ENCODE measurements around the gene ALDH1L2. TPM values are rescaled to one million over a fixed set of nuclear protein-coding genes. Genes with fewer than 3 reads are reported as not detected.
"Not testable (repeated sequence)": the region's sequence is repeated elsewhere in the genome, so short reads cannot be mapped to it uniquely, and the experiment has no call there.

Gene ALDH1L2
- total RNA-seq, 1 experiment from 2014 or later, result 1.9 TPM

- H2BK15ac ChIP-seq (ENCODE audit: low read depth, low read length), result no peak overlapping the region
- Mint-ChIP-seq H3K4me3 (no peak overlapping the region), H3K4me1 (peaks cover 0 to 3% of the 10 kb centered on the region in 2 experiments; a peak in 2 of 4 replicates), H3K36me3 (ENCODE audit: insufficient read depth in 1 of 3, low read depth in 3 of 3) (peaks cover 14 to 27% (median 16%) of the 10 kb centered on the region in 3 experiments), H3K27me3 (ENCODE audit: low read depth) (peaks cover 1% of the 10 kb centered on the region; the same call in 1 of the 2 replicates), H3K27ac (no peak overlapping the region), H3K9me3 (peaks cover 29 to 34% of the 10 kb centered on the region in 2 experiments)
- no peak overlapping the region for H2BK20ac ChIP-seq (ENCODE audit: low read depth, low read length, poor library complexity, severe bottlenecking)
- no peak overlapping the region for H3K14ac ChIP-seq (ENCODE audit: insufficient read depth, low read length)
- no peak overlapping the region for H3T11ph ChIP-seq (ENCODE audit: low read length)
- H3K23ac ChIP-seq (ENCODE audit: insufficient read length, low read depth, low read length), result no peak overlapping the region
- no CpG with 5 or more reads among the region's 1 CpG for WGBS (ENCODE audit: extremely low coverage, insufficient read length, low lambda C conversion rate)
- no peak overlapping the region for H2AK5ac ChIP-seq (ENCODE audit: insufficient read length, low read length)
- no peaks in the 10 kb centered on the region for H3K23me2 ChIP-seq (ENCODE audit: insufficient read length, low read depth, low read length, poor library complexity, severe bottlenecking)
- no peaks in the 10 kb centered on the region for H3K79me1 ChIP-seq (ENCODE audit: insufficient read depth, low read depth, low read length, poor library complexity, severe bottlenecking)
- H3K79me2 ChIP-seq (ENCODE audit: insufficient read depth, low read length), result no peaks in the 10 kb centered on the region
- no peaks in the 10 kb centered on the region; the same call in 1 of the 2 replicates for H3K4me1 ChIP-seq (ENCODE audit: insufficient read depth, low read length)
- no peak overlapping the region for H2BK120ac ChIP-seq (ENCODE audit: low read depth, low read length, poor library complexity, severe bottlenecking)
- no peak overlapping the region for H3K4me2 ChIP-seq (ENCODE audit: insufficient read depth, insufficient read length, low read length)
- no peak overlapping the region for H4K5ac ChIP-seq (ENCODE audit: insufficient read length, low read depth, low read length)
- H3K9ac ChIP-seq (ENCODE audit: extremely low read depth, insufficient read length, low read length), result no peak overlapping the region
- no peak for DNase-seq
- no peak overlapping the region for H4K8ac ChIP-seq (replicated peaks; ENCODE audit: insufficient read length, low read depth, low read length)
- H3K27me3 ChIP-seq (ENCODE audit: insufficient read depth, low read length), result no peaks in the 10 kb centered on the region
- H2AFZ ChIP-seq (ENCODE audit: low read length), result no peak overlapping the region
- no peak for TF ChIP-seq CTCF (conservative IDR thresholded peaks at IDR 0.05)
- no peaks in the 10 kb centered on the region for H4K20me1 ChIP-seq (ENCODE audit: control insufficient read depth, insufficient read depth, insufficient read length)
- no peak overlapping the region for H3K27ac ChIP-seq (ENCODE audit: insufficient read length, low read depth, low read length)
- no peak overlapping the region for H3K18ac ChIP-seq (ENCODE audit: insufficient read length, low read depth, low read length)
- H3K56ac ChIP-seq (ENCODE audit: insufficient read length, low read depth, low read length), result no peak overlapping the region
- H2BK12ac ChIP-seq (ENCODE audit: insufficient read length, low read depth, low read length), result no peak overlapping the region
- no peak overlapping the region for H4K91ac ChIP-seq (ENCODE audit: insufficient read length, low read depth, low read length)
- H2BK5ac ChIP-seq (ENCODE audit: insufficient read length, low read length), result no peak overlapping the region
- peaks cover 6% of the 10 kb centered on the region for H3K9me3 ChIP-seq (ENCODE audit: control insufficient read depth, low read depth, low read length)
- H3K4ac ChIP-seq (ENCODE audit: low read depth, low read length), result no peak overlapping the region
Measured at GRCh38 chr12:105099356-105099755, 15.1 kb upstream of the ALDH1L2 start.

GRCh38 chr12:105095338-105095737 is 11.1 kb upstream of the ALDH1L2 start:
- H2BK15ac ChIP-seq (ENCODE audit: low read depth, low read length); DNase-seq; H3K14ac ChIP-seq (ENCODE audit: insufficient read depth, low read length); H3K4ac ChIP-seq (ENCODE audit: low read depth, low read length); H3K9me3 ChIP-seq (ENCODE audit: control insufficient read depth, low read depth, low read length); H3K4me2 ChIP-seq (ENCODE audit: insufficient read depth, insufficient read length, low read length); H3K79me2 ChIP-seq (ENCODE audit: insufficient read depth, low read length); H2AK5ac ChIP-seq (ENCODE audit: insufficient read length, low read length); H2BK120ac ChIP-seq (ENCODE audit: low read depth, low read length, poor library complexity, severe bottlenecking); H2BK12ac ChIP-seq (ENCODE audit: insufficient read length, low read depth, low read length); H3K27ac ChIP-seq (ENCODE audit: insufficient read length, low read depth, low read length); H3K9ac ChIP-seq (ENCODE audit: extremely low read depth, insufficient read length, low read length); H3K56ac ChIP-seq (ENCODE audit: insufficient read length, low read depth, low read length); H3K18ac ChIP-seq (ENCODE audit: insufficient read length, low read depth, low read length); H2BK20ac ChIP-seq (ENCODE audit: low read depth, low read length, poor library complexity, severe bottlenecking); H3K4me3 Mint-ChIP-seq; H3K23me2 ChIP-seq (ENCODE audit: insufficient read length, low read depth, low read length, poor library complexity, severe bottlenecking); H3T11ph ChIP-seq (ENCODE audit: low read length); H3K79me1 ChIP-seq (ENCODE audit: insufficient read depth, low read depth, low read length, poor library complexity, severe bottlenecking); H4K5ac ChIP-seq (ENCODE audit: insufficient read length, low read depth, low read length); H3K27ac Mint-ChIP-seq; H4K20me1 ChIP-seq (ENCODE audit: control insufficient read depth, insufficient read depth, insufficient read length); H4K91ac ChIP-seq (ENCODE audit: insufficient read length, low read depth, low read length); H4K8ac ChIP-seq (replicated peaks; ENCODE audit: insufficient read length, low read depth, low read length); H3K27me3 ChIP-seq (ENCODE audit: insufficient read depth, low read length); H2BK5ac ChIP-seq (ENCODE audit: insufficient read length, low read length); H3K27me3 Mint-ChIP-seq (ENCODE audit: low read depth); H3K23ac ChIP-seq (ENCODE audit: insufficient read length, low read depth, low read length); H2AFZ ChIP-seq (ENCODE audit: low read length): not testable (repeated sequence)
- no CpG with 5 or more reads among the region's 5 CpGs for WGBS (ENCODE audit: extremely low coverage, insufficient read length, low lambda C conversion rate)
- peaks cover 10% of the 10 kb centered on the region; the same call in 1 of the 2 replicates for H3K4me1 ChIP-seq (ENCODE audit: insufficient read depth, low read length)
- H3K9me3 Mint-ChIP-seq, result peaks cover 40 to 42% of the 10 kb centered on the region in 2 experiments
- peaks cover 23 to 27% of the 10 kb centered on the region in 2 experiments for H3K4me1 Mint-ChIP-seq
- H3K36me3 Mint-ChIP-seq (ENCODE audit: insufficient read depth in 1 of 3, low read depth in 3 of 3), result peaks cover 16 to 35% (median 21%) of the 10 kb centered on the region in 3 experiments

Data from H9 (cell line).